ENCODE measurements around the gene ATIC. TPM values are rescaled to one million over a fixed set of nuclear protein-coding genes. Genes with fewer than 3 reads are reported as not detected.

Gene ATIC
- total and polyA plus RNA-seq, 2 of the 8 experiments (the other 6 are each of a cell fraction or from before 2014, with no cell fraction given) = 139 to 319 TPM

DNA sequence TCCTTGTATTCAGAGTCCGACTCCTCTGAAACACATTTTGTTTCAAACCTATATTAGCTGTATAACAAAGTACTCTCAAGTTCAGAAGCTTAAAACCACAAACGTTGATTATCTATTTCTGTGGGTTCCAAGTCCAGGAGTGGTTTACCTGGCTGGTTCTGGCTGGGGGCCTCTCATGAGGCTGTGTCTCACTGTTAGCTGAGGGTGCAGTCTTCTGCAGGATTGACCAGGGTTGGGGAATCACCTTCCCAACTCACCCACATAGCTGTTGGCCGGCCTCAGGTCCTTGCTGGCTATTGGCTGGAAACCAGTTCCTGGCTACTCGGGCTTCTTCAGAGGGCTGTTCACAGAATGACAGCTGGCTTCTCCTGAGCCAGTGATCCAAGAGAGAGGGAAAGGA, 18.0 kb upstream of the ATIC start (continued):
- TF ChIP-seq POLR2AphosphoS5 (IDR thresholded peaks at IDR 0.05; ENCODE audit: low read depth, low read length) (no peak), BRCA1 (IDR thresholded peaks at IDR 0.05; ENCODE audit: low read depth, low read length) (no peak), RFX5 (IDR thresholded peaks at IDR 0.05; ENCODE audit: borderline replicate concordance, low read depth, low read length) (no peak), POLR2A (IDR thresholded peaks at IDR 0.05; ENCODE audit: control extremely low read depth in 1 of 2, low read depth in 2 of 2, low read length in 2 of 2) (no peak), KDM1A (IDR thresholded peaks at IDR 0.05; ENCODE audit: borderline replicate concordance, low read length) (no peak)
